ENCODE data around the gene BMAL1.
A peak's percentile ranks its signal among the peaks of the same experiment; 100 is the strongest.
"Not testable (repeated sequence)": the region's sequence is repeated elsewhere in the genome, so short reads cannot be mapped to it uniquely, and the experiment has no call there.

BMAL1 gene

DNA sequence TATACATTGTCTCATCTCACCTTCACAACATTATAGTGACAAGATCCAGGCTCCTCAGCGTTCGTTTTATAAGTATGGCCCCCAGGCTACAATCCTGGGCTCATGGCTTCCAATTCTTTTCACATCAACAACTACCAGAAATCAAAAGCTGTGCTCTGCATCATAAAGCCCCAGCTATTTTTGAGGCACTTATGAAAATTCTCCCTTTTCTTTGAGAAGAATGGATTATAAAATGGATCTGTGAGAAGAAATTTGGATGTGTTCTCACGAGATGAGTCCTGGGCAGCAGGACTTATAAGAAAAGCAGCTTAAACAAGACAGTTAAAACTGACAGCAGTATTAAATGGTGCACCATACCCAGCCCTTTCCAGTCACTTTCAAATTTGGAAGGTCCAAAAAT is 105.2 kb downstream of the BMAL1 start:
- no peak for DNase-seq (ENCODE audit: low spot score)

DNA sequence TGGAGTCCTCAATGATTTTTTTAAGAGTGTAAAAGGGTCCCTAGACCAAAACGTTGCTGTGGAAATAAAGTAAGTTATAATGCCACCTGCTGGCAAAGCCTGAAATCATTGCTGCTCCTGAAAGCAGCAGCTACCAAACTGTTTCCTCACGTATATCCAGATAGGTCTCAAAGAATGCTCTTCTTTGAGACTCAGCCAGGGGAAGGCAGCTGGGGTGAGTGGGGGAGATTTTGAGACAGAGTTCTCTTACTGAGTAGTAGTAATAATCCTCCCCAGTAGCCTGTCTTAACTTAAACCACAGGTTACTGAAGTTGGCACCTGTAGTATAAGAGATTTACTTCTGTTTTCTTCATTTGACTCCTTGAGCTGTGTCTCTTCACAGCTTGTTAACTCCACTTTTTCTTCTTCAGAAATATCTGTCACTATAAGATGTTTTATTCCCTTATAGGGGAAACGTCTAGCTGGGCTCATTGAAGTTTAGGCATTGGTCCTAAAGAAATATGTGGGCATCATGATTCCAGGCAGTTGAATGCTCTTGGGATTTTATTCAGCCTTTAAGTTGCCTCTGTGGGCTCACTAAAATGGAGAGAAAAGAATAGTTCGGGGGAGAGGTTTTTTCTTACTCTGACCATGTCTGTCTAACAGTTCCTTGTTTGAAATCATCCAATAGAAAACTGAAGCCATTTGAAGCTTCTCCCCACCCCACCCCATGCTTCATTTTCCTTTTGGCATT is 107.5 kb downstream of the BMAL1 start:
- DNase-seq (ENCODE audit: low spot score), result peak; percentile 35

GRCh38 chr11:13386567-13386966 is 109.0 kb downstream of the BMAL1 start:
- no peak for DNase-seq (ENCODE audit: low spot score)

GRCh38 chr11:13388741-13389140 is 111.2 kb downstream of the BMAL1 start:
- no peak for DNase-seq (ENCODE audit: low spot score)

DNA sequence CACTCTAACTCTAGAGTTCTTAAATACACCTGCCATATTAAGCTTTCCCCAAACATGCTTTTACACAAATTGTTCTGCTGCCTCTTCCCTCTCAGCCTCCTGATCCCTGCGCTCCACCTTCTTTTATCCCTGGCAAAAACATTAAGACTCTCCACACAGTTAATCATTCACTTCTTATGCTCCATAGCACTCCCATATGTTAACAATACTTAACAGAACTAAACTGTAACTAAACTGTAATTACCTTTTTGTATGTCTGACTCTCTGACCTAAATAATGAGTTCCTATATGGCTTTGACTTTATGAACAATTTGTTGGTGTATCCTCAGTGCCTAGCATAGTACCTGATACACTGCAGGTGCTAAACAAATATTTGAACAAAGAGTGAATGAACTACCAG is 113.6 kb downstream of the BMAL1 start:
- DNase-seq (ENCODE audit: low spot score), result no peak

DNA sequence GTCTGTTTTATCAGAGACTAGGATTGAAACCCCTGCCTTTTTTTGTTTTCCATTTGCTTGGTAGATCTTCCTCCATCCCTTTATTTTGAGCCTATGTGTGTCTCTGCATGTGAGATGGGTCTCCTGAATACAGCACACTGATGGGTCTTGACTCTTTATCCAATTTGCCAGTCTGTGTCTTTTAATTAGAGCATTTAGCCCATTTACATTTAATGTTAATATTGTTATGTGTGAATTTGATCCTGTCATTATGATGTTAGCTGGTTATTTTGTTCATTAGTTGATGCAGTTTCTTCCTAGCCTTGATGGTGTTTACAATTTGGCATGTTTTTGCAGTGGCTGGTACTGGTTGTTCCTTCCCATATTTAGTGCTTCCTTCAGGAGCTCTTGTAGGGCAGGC is 120.7 kb downstream of the BMAL1 start:
- DNase-seq (ENCODE audit: low spot score), result not testable (repeated sequence)

DNA sequence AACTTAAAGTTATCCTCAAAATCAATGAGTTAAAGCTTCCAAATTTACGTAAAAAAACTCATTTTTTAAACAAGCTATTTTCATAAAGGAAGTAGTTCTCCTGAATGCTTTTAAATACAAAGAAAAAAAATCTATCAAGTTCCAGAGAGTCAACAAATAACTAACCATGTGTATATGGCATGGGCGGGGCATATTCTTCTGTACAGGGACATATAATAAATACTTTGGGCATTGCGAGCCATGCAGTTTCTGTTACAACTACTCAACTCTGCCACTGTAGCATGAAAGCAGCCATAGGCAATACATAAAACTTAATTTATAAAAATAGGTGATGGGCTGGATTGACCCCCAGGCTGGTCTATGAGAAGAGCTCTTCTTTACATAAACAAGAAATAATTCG is 127.6 kb downstream of the BMAL1 start:
- DNase-seq (ENCODE audit: low spot score), result no peak

- DNase-seq (ENCODE audit: low spot score), result no peak
Observed at GRCh38 chr11:13415201-13415600, 137.6 kb downstream of the BMAL1 start.

DNA sequence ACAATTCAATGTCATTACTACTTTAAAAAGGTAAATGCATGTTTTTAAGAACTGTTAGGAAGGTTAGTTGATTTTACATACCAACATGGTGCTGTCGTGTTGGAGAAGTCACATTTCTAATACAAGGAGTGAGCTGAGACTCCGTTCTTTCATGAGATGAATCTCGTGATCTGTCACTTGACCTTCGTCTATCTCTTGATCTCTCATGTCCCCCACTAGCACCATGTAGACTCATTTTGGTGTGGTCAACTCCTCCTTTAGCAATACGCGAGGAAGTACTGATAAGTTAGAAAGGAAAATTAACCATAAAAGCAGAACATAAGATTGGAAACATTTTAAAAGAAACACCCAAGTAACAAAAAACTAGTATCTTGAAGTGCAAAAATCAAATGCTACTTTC is 144.0 kb downstream of the BMAL1 start:
- no peak for DNase-seq (ENCODE audit: low spot score)

DNA sequence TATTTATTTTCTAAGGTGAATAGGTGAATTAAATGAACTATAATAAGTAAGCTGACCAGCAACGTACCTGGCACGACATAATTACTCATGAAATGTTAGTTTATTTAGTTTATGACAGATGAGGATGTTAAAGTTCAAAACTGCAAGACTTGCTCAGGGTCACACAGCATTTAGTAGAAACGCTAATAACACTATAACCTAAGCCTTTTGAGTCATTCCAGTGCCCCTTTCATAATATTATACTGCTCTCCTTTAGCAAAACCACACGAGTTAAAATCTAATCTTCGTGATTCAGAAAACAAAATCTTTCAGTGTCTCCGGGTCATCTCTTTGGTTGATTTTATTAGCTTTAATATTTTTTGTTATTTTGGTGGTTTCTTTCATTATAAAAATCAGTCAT is 145.8 kb downstream of the BMAL1 start:
- no peak for DNase-seq (ENCODE audit: low spot score)

GRCh38 chr11:13427440-13427839 is 149.8 kb downstream of the BMAL1 start:
- no peak for DNase-seq (ENCODE audit: low spot score)

DNA sequence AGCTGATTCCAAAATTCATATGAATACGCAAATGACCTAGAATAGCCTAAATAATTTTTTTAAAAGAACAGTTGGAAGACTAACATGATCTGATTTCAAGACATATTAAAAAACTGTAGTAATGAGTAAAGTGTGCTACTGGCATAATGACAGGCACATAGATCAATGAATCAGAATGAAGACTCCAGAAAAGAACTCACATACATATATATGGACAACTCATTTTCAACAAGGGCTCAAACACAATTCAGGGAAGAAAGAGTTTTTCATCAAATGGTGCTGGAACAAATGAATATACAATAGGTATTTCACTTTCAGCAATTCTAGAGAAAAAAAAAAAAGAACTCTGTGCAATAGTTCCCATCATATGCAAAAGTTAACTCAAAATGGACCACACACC is 151.7 kb downstream of the BMAL1 start:
- DNase-seq (ENCODE audit: low spot score), result no peak

GRCh38 chr11:13429836-13430235 is 152.2 kb downstream of the BMAL1 start:
- no peak for DNase-seq (ENCODE audit: low spot score)

GRCh38 chr11:13433437-13433836 is 155.8 kb downstream of the BMAL1 start:
- DNase-seq (ENCODE audit: low spot score), result no peak

- DNase-seq (ENCODE audit: low spot score), result no peak
Observed at GRCh38 chr11:13434247-13435205, 156.9 kb downstream of the BMAL1 start.

DNA sequence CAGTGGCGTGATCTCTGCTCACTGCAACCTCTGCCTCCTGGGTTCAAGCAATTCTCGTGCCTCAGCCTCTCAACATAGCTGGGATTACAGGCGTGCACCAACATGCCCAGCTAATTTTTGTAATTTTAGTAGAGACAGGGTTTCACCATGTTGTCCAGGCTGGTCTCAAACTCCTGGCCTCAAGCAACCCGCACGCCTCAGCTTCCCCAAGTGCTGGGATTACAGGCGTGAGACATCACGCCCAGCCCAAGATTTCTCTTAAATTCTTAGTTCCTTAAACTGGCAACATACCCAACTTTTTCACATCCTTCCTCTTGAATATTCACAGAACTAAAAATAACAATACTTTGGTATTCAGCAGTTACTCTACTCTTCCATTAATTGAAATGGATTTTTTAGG is 159.2 kb downstream of the BMAL1 start:
- DNase-seq (ENCODE audit: low spot score), result not testable (repeated sequence)

All from germinal center (tissue), 1 donor.